HG03159 (cell line): ENCODE measurements around the gene MEAK7.

Experiments
- ATAC-seq: cut with Tn5 transposase; IDR thresholded peaks from one replicate; pipeline ENCODE4 v1.9.1; 2021; ENCODE audit warnings: mild to moderate bottlenecking, moderate library complexity; ENCODE audit not compliant: unreplicated experiment

Gene MEAK7

GRCh38 chr16:84495506-84495905 is 9.0 kb downstream of the MEAK7 start:
- no peak for ATAC-seq

- no peak for ATAC-seq
Measured at GRCh38 chr16:84489131-84489530, 15.3 kb downstream of the MEAK7 start.

GRCh38 chr16:84487358-84487757 is 17.1 kb downstream of the MEAK7 start:
- ATAC-seq, result no peak

- ATAC-seq, result no peak
Measured at GRCh38 chr16:84486551-84487235, 17.8 kb downstream of the MEAK7 start.

GRCh38 chr16:84486126-84486525 is 18.3 kb downstream of the MEAK7 start:
- no peak for ATAC-seq

GRCh38 chr16:84485255-84486010 is 19.0 kb downstream of the MEAK7 start:
- no peak for ATAC-seq

- no peak for ATAC-seq
Measured at GRCh38 chr16:84484579-84485254, 19.7 kb downstream of the MEAK7 start.

- ATAC-seq, result no peak
Measured at GRCh38 chr16:84483882-84484565, 20.4 kb downstream of the MEAK7 start.

GRCh38 chr16:84482951-84483881 is 21.2 kb downstream of the MEAK7 start:
- ATAC-seq, result no peak

- no peak for ATAC-seq
Measured at GRCh38 chr16:84482001-84482891, 22.2 kb downstream of the MEAK7 start.

- no peak for ATAC-seq
Measured at GRCh38 chr16:84481051-84481735, 23.3 kb downstream of the MEAK7 start.

GRCh38 chr16:84479716-84480450 is 24.6 kb downstream of the MEAK7 start:
- ATAC-seq, result no peak

GRCh38 chr16:84478172-84478947 is 26.1 kb downstream of the MEAK7 start:
- ATAC-seq, result no peak

- ATAC-seq, result no peak
Measured at GRCh38 chr16:84477661-84478060, 26.8 kb downstream of the MEAK7 start.

- ATAC-seq, result no peak
Measured at GRCh38 chr16:84476401-84476800, 28.1 kb downstream of the MEAK7 start.

GRCh38 chr16:84475643-84476240 is 28.7 kb downstream of the MEAK7 start:
- no peak for ATAC-seq

GRCh38 chr16:84471966-84472365 is 32.5 kb downstream of the MEAK7 start:
- no peak for ATAC-seq
